Muscle of back (tissue), 11 donors: ENCODE data around the gene CHN2. TPM values are rescaled to one million over a fixed set of nuclear protein-coding genes. Genes with fewer than 3 reads are reported as not detected.

Source experiments
- DNase-seq, 3 donors: peaks; one replicate each; pipeline versions ENCODE4 v3.0.0 to v3.0.0-alpha.2; 2013
- polyA plus RNA-seq, 10 donors: library from polyadenylated mRNA; unstranded; fragments of 120-200 nt; gene quantifications; one replicate each; pipeline ENCODE4 v1.2.1, GENCODE V29; 2013; ENCODE audit not compliant: insufficient read length in 10 of 10

The CHN2 gene
- polyA plus RNA-seq, 10 donors, result 7.6 to 14.6 (median 11.3) TPM

DNA sequence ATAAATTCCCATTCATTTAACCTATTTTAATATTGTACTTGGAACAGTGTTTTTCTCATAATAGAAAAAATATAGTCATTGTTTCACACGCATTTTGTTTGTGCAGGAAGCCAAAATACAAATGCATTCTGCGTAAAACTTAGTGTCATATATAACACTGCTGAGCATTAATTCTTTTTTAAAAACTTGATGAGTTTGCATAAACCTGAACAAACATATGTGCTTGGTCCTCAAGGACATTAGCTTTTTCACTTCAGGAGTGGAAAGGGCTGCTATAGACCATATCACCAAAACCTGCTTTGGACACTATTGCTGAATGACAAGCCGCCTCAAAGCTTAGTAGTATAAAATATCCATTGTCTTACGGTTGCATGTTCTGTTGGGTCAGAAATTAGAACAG, 267.4 kb downstream of the CHN2 start:
- no peak for DNase-seq

GRCh38 chr7:29463504-29464158, 269.1 kb downstream of the CHN2 start:
- no peak for DNase-seq

GRCh38 chr7:29464753-29465152, 270.2 kb downstream of the CHN2 start:
- DNase-seq, result no peak

GRCh38 chr7:29467193-29467926, 272.8 kb downstream of the CHN2 start:
- no peak for DNase-seq

DNA sequence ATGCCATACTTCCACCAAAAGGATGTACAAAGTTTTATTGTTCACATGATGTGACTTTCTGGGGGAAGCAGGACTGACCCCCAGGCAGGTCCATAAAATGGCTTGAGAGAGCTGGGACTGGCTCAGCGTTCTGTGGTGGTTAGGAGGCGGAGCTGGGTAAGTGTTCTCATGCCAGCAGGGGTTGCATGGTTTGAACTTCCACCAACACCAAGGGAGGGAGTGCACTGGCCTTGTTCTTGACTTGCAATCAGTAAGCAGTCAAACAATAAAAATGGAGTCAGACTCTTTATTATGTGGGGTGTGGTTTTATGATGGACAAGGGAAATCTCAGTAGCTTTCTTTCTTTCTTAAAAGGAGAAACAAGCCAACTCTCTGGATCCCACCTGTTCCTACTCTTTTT, 273.6 kb downstream of the CHN2 start:
- DNase-seq, result no peak

DNA sequence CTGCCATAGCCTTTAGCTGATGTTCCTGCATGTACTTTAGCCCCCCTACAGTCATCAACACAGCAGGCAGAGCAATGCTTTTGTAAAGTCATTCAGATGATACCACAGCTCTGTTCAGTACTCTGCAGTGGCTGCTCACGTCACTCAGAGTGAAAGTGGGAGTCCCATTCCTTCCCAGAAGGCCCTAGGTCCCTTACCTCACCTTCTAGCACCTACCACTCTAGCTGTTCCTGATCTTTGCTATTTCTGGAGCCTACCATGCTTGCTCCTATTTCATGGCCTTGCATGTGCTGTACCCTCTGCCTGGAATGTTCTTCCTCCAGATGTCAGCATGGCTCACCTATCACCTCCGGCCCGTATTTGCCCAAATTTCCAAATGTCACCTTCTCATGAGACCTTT, 274.7 kb downstream of the CHN2 start:
- DNase-seq, result no peak

DNA sequence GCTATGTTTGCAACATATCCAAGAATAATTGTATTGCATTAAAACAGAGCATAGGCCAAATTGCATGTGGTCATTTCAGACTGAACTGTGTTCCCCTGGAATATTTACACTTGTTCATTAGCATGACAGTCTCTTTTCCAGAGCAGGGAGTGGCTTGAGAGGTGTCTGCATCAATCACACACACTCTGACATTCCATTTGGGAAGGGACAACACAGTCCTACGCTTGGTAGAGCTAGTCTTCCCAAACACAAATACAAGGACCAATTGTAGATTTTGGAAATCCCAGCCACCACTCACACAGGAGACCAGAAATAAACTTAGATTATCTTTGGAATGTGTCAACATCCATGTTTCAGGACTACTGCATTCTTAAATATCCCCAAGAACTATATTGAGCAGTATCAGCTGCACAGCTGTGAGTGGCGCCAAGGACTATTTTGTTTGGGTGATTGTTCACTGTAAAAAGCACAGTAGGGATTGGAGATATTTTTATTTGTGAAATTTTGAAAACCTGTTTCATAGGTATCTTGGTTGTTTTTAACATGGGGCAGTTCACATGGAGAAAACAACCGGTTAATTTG, 275.5 kb downstream of the CHN2 start:
- DNase-seq, result no peak

GRCh38 chr7:29471444-29472138, 277.0 kb downstream of the CHN2 start:
- no peak for DNase-seq

- no peak for DNase-seq
These were observed 282.3 kb downstream of the CHN2 start for GRCh38 chr7:29476916-29477315.

- no peak for DNase-seq
These were observed 283.7 kb downstream of the CHN2 start for GRCh38 chr7:29478226-29478625.

GRCh38 chr7:29478687-29479240, 284.2 kb downstream of the CHN2 start:
- no peak for DNase-seq

GRCh38 chr7:29479301-29480200, 285.0 kb downstream of the CHN2 start:
- DNase-seq, result peak in 1 of 3 donors; percentile 18

DNA sequence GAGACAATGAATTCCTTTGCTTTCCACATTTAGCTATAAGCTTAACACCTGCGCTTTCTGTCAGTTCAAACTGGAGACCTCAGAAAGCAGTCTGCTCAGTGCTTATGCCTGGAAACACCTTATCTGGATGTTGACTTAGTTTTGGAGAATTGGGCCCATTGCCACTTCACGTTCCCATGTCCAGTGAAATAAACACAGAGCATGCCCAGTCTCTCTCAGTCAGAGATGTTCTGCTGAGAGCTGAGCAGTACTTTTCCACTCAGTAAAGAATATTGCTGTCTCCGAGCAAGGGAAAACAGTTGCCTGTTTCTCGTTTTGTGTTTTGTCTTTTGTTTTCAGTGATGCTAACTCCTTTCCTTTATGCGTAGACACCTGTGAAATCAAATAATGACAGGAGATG, 285.9 kb downstream of the CHN2 start:
- DNase-seq, result no peak

- DNase-seq, result no peak
These were observed 286.5 kb downstream of the CHN2 start for GRCh38 chr7:29480934-29481651.

DNA sequence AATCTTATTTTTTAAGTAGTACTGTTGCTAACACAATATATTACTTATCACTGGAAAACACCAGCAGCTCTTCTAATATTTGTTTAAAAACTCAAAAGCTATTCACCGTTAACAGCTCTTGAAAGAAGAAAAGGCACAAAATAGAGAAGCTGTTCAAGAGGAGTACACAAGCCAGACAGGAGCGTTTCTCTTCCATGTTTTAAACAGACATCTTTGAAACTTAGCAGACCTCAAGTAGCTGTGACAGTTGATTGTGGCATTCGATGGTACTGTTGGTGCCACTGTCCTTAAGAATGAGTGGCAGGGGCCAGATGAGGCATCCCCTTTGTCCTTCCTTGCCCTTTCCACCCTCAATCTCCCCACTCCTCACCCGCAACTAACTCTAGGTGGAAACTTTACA, 287.5 kb downstream of the CHN2 start:
- DNase-seq, result no peak

GRCh38 chr7:29483219-29484104, 288.9 kb downstream of the CHN2 start:
- DNase-seq, result no peak

DNA sequence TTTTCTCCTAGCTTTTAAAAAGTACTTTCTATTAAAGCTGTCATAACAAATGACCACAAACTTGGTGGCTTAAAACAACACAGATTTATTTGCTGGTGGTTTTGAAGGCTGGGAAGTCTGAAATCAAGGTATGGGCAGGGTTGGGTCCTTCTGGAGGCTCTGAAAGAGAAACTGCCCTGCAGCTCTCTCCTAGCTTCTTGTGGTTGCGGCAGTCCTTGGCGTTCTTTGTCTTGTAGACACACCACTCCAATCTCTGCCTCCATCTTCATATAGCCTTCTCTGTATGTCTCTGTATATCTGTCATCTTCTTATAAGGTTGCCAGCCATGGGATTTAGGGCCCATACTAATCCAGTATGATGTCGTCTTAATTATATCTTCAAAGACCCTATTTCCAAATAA, 289.7 kb downstream of the CHN2 start:
- DNase-seq, result no peak

- DNase-seq, result peak in 1 of 3 donors; percentile 11
These were observed 291.0 kb downstream of the CHN2 start for GRCh38 chr7:29485339-29486190.
